AML-193 (cell line): ENCODE results near the gene ATP5IF1.

Experiments
- DNase-seq, 2 experiments: peaks; one replicate each; lab custom pipeline; 2025; lab: John Stamatoyannopoulos, UW

Gene ATP5IF1

DNA sequence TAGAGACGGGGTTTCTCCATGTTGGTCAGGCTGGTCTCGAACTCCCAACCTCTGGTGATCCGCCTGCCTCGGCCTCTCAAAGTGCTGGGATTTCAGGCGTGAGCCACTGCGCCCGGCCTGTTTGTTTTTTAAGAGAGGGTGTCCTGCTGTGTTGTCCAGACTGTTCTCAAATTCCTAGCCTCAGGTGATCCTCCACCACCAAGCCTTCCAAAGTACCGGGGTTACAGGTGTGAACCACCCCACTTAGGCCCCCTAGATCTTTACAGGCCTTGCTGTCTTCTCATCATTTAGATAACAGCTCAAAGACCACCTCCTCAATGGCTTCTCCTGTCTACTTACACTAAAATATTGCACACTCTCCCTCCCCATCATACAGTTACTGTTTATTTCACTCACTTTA is 29.7 kb downstream of the ATP5IF1 start:
- no peak for DNase-seq

- no peak for DNase-seq
Measured at GRCh38 chr1:28266920-28267322, 31.0 kb downstream of the ATP5IF1 start.

- DNase-seq: no peak
Measured at GRCh38 chr1:28267633-28268032, 31.7 kb downstream of the ATP5IF1 start.

DNA sequence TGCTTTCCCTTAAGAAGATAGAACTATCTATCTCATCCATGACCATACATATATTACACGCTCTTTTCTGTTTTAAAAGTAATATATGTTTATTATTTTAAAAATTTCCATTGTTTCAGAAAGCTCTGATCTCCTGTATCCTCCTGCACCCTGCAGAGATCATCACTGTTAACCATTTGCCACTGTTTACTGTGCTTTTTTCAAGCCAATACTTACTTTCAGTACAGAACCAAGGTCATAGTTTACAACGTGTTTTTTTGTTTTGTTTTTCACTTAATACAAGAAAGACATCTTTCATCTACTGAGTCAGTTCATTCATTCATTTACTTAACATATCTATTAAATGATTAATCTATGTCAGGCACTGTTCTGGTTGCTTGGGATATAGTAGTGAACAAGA is 33.6 kb downstream of the ATP5IF1 start:
- no peak for DNase-seq

- DNase-seq: no peak
Measured at GRCh38 chr1:28272215-28272852, 36.4 kb downstream of the ATP5IF1 start.

DNA sequence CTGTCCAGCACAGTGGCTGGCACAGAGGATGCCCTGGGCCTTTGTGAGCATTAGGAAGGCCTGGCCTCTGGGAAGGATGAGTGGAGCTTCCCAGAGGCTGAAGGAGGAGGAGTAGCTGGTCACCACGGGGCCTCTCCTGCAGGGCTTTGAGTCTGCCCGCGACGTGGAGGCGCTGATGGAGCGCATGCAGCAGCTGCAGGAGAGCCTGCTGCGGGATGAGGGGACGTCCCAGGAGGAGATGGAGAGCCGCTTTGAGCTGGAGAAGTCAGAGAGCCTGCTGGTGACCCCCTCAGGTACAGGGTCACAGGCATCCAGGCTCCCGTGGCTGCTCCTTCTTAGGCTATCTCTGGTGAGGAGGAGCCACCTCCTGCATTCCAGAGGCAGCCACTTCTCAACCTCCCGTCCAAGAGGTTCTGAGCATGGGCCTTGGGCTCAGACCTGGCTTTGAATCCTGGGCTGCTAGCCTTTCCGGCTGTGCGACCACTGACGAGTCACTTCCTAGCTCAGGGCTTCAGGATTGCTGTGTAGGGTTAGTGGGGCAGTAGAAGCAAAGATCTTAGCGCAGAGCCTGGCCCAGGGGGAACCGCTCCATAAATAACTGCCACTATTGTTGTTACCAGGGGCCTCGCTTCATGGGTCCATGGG is 37.4 kb downstream of the ATP5IF1 start:
- no peak for DNase-seq

DNA sequence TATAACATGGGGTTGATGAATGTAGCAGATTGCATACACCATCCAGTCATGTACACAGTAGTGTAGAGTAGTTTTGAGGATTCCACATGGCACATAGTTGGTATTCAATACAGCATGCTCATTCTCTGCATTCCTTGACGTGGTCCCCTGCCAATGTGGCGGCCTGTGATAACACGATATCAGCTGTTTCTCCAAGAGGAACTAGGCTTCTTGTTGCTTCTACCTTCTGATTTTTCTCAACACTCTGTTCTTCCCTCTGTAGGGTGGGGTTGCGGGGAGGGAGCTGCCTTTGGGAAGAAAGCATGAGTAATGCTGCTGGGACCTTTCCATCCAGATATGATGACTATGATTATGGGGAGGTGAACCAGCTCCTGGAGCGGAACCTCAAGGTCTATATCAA is 42.8 kb downstream of the ATP5IF1 start:
- DNase-seq: no peak

GRCh38 chr1:28279721-28280120 is 43.8 kb downstream of the ATP5IF1 start:
- no peak for DNase-seq

DNA sequence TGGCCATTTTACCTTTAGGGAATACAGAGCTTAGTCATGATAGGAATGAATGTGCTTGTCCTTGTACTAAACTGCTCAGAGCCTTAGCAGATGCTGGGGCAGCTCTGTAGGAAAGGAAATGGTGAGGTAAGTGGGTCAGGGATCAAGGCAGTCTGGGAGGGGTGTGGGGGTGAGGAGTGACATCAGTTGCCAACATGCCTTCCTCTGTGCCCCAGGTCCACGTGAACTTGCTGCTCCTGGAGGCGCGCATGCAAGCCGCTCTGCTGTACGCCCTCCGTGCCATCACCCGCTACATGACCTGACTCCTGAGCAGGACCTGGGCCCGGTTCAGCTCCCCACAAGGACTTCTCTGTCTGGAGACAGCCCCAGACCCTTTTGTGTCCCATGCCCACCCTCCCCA is 44.6 kb downstream of the ATP5IF1 start:
- no peak for DNase-seq

GRCh38 chr1:28280977-28281381 is 45.1 kb downstream of the ATP5IF1 start:
- no peak for DNase-seq

GRCh38 chr1:28281608-28282425 is 45.9 kb downstream of the ATP5IF1 start:
- DNase-seq: no peak

GRCh38 chr1:28282426-28283407 is 46.8 kb downstream of the ATP5IF1 start:
- no peak for DNase-seq

- DNase-seq: no peak
Measured at GRCh38 chr1:28286111-28286510, 50.2 kb downstream of the ATP5IF1 start.
